GM12878 (cell line): Measurements from ENCODE around the gene TNFRSF8. TPM values are rescaled to one million over a fixed set of nuclear protein-coding genes. Genes with fewer than 3 reads are reported as not detected.

Experiments
- ATAC-seq: fragments of 200-7000 bp; cut with Tn5 transposase; 3 replicates; pipeline ENCODE4 v1.9.1; 2020; ENCODE audit warnings: mild to moderate bottlenecking, moderate library complexity
- BruUV-seq: library from RNA; stranded (reverse); fragments of 400-500 nt; replicated peaks from 2 replicates; lab custom pipeline; 2021; lab: Mats Ljungman, UMichigan
- CTCF ChIA-PET: fragments of 300-600 bp; sonication (Branson Sonifier 250); formaldehyde crosslinking; extraction: SDS; loops from one replicate; lab custom pipeline; 2021; ENCODE audit warnings: inconsistent platforms; lab: Yijun Ruan, JAX
- POLR2A ChIA-PET: fragments of 350-600 bp; formaldehyde crosslinking; extraction: SDS; loops from one replicate; lab custom pipeline; 2021; ENCODE audit warnings: inconsistent platforms; lab: Charles Lee
- RAD21 ChIA-PET: fragments of 300-600 bp; sonication (Branson Sonifier 250); formaldehyde crosslinking; loops from one replicate; lab custom pipeline; 2023; ENCODE audit warnings: antibody characterized with exemption; ENCODE audit not compliant: unreplicated experiment; lab: Charles Lee
- SMC1A ChIA-PET: fragments of 300-600 bp; sonication (Branson Sonifier 250); formaldehyde crosslinking; loops from one replicate; lab custom pipeline; 2023; ENCODE audit not compliant: unreplicated experiment, uncharacterized antibody; lab: Charles Lee
- DNase-seq: peaks from one replicate; pipeline ENCODE4 v3.0.0-alpha.2; 2011; ENCODE audit warnings: low read depth, low spot score
- FAIRE-seq: peaks from 3 replicates; lab custom pipeline; 2011; peaks lifted over from hg19 to GRCh38; lab: Jason Lieb, UNC
- H2AFZ ChIP-seq: 2 replicates; pipeline ENCODE4 v1.6.0; 2011; ENCODE audit warnings: low read depth, low read length, control low read depth; ENCODE audit not compliant: control insufficient read depth
- H3K27ac ChIP-seq: 2 replicates; pipeline ENCODE4 v1.5.1; 2011; ENCODE audit warnings: control low read depth; ENCODE audit not compliant: control insufficient read depth, insufficient read depth
- H3K27me3 ChIP-seq, 2 experiments: replicated peaks in 1 of 2; 2 replicates each; pipeline versions ENCODE4 v1.6.0 to v1.6.1; 2011; ENCODE audit warnings: low read length in 1 of 2; ENCODE audit not compliant: control insufficient read depth in 2 of 2, insufficient read depth in 2 of 2
- H3K36me3 ChIP-seq, 2 experiments: 2 replicates each; pipeline ENCODE4 v1.5.1; 2011; ENCODE audit warnings: low read length in 1 of 2; ENCODE audit not compliant: control insufficient read depth in 2 of 2, insufficient read depth in 2 of 2
- H3K4me1 ChIP-seq: 2 replicates; pipeline ENCODE4 v1.6.1; 2011; ENCODE audit warnings: mild to moderate bottlenecking, low read length, moderate library complexity, mixed read lengths; ENCODE audit not compliant: control insufficient read depth, insufficient read depth
- H3K4me2 ChIP-seq: 2 replicates; pipeline ENCODE4 v1.6.0; 2011; ENCODE audit warnings: control low read depth; ENCODE audit not compliant: control insufficient read depth, insufficient read depth
- H3K4me3 ChIP-seq: fragments of 200-600 bp; sonication (generic); 2 replicates; pipeline ENCODE4 v1.5.1; 2016
- H3K79me2 ChIP-seq: 2 replicates; pipeline ENCODE4 v1.6.0; 2011; ENCODE audit warnings: low read length; ENCODE audit not compliant: control insufficient read depth, insufficient read depth
- H3K9ac ChIP-seq: 2 replicates; pipeline ENCODE4 v1.8.0; 2011; ENCODE audit warnings: low read length, control low read depth, mixed read lengths; ENCODE audit not compliant: control insufficient read depth, insufficient read depth
- H3K9me3 ChIP-seq: replicated peaks from 3 replicates; pipeline ENCODE4 v1.5.1; 2011; ENCODE audit warnings: mild to moderate bottlenecking, low read length; ENCODE audit not compliant: control insufficient read depth, insufficient read depth
- H4K20me1 ChIP-seq: 2 replicates; pipeline ENCODE4 v1.6.0; 2011; ENCODE audit not compliant: control insufficient read depth, insufficient read depth
- BCL11A ChIP-seq: IDR thresholded peaks from 2 replicates; pipeline ENCODE4 v1.6.1; 2011; ENCODE audit warnings: low read depth, low read length
- CHD1 ChIP-seq: IDR thresholded peaks from 2 replicates; pipeline ENCODE4 v1.6.1; 2012; ENCODE audit warnings: low read depth, low read length, improper control_type of control experiment
- DPF2 ChIP-seq: fragments of 450-650 bp; IDR thresholded peaks from 2 replicates; pipeline ENCODE4 v1.6.1; 2017; ENCODE audit warnings: mild to moderate bottlenecking
- IRF3 ChIP-seq: fragments of 450-650 bp; IDR thresholded peaks from 2 replicates; pipeline ENCODE4 v1.6.1; 2014; ENCODE audit warnings: mild to moderate bottlenecking
- POLR2A ChIP-seq: IDR thresholded peaks from 2 replicates; pipeline ENCODE4 v1.6.1; 2011; ENCODE audit warnings: low read depth, mild to moderate bottlenecking, low read length
- RELB ChIP-seq: fragments of 450-650 bp; IDR thresholded peaks from 2 replicates; pipeline ENCODE4 v1.6.1; 2017; ENCODE audit warnings: low read depth, mild to moderate bottlenecking, moderate library complexity
- REST ChIP-seq: IDR thresholded peaks from 2 replicates; pipeline ENCODE4 v1.6.1; 2012; ENCODE audit warnings: mild to moderate bottlenecking, low read depth, low read length
- SKIL ChIP-seq: fragments of 450-650 bp; IDR thresholded peaks from 2 replicates; pipeline ENCODE4 v1.6.1; 2017; ENCODE audit warnings: mild to moderate bottlenecking, low read depth, inconsistent platforms; ENCODE audit not compliant: poor library complexity, severe bottlenecking
- USF1 ChIP-seq: IDR thresholded peaks from 2 replicates; pipeline ENCODE4 v1.6.1; 2011; ENCODE audit warnings: borderline replicate concordance, low read depth, mild to moderate bottlenecking, moderate library complexity, mixed read lengths, low read length; ENCODE audit not compliant: insufficient read depth; ENCODE audit errors: extremely low read length
- WGBS: methylation state at CpG from one replicate; pipeline ENCODE4 v1.1.6; 2016; ENCODE audit warnings: low lambda C conversion rate; ENCODE audit not compliant: insufficient replicate concordance, insufficient coverage; ENCODE audit errors: missing lambda C conversion rate; 5-methylcytosine and 5-hydroxymethylcytosine counted together
- in situ Hi-C: fragments of 300-500 bp; cut with MboI; formaldehyde crosslinking; loops from 9 replicates; pipeline ENCODE4 v1.14.3; 2018; ENCODE audit warnings: mixed read lengths
- intact Hi-C: fragments of 100-400 bp; cut with micrococcal nuclease; formaldehyde crosslinking; loops from one replicate; pipeline ENCODE4 v1.14.2; 2022; ENCODE audit not compliant: unreplicated experiment
- polyA plus RNA-seq, 11 experiments: library from polyadenylated mRNA; depleted of rRNA in 4 of 11; unstranded in 6 of 11; stranded (reverse) in 5 of 11; fragments of >200 nt; fragmentation: Nextera tagmentation in 4 of 11; fragmentation: Illumina TruSeq in 1 of 11; extraction: Ambion mirVana in 4 of 11; extraction: Trizol in 1 of 11; gene quantifications; 1 replicate in 1 of 11; 2 replicates in 10 of 11; pipeline versions ENCODE4 v1.2.1 to v1.2.3, GENCODE V29; 2011 to 2016; ENCODE audit warnings: inconsistent platforms in 2 of 11, missing spikeins in 2 of 11, low read depth in 1 of 11
- total RNA-seq, 4 experiments: library from RNA; depleted of rRNA in 3 of 4; stranded (reverse); fragments of >200 nt in 3 of 4; fragmentation: Illumina TruSeq in 1 of 4; extraction: Trizol in 1 of 4; gene quantifications; 2 replicates each; pipeline versions ENCODE4 v1.2.1 to v1.2.3, GENCODE V29; 2013 to 2021

Gene TNFRSF8
- total and polyA plus RNA-seq, 10 of the 15 experiments (the other 5 are each of a cell fraction or from before 2014, with no cell fraction given): 9.8 to 114 (median 58.8) TPM

- Histone ChIP-seq H3K4me1 (peaks cover 95% of the 10 kb centered on the region), H3K9ac (peak overlapping the region; percentile 79), H3K27me3 (no peaks in the 10 kb centered on the region), H3K27ac (peak overlapping the region; percentile 100), H2AFZ (no peak overlapping the region), H3K4me2 (peak overlapping the region; percentile 90; the same call in 1 of the 2 replicates), H4K20me1 (no peaks in the 10 kb centered on the region), H3K79me2 (peaks cover 14% of the 10 kb centered on the region), H3K36me3 (no peaks in the 10 kb centered on the region), H3K4me3 (peak overlapping the region; percentile 45; the same call in 1 of the 2 replicates), H3K9me3 (peaks cover 2% of the 10 kb centered on the region; the same call in 2 of the 3 replicates)
- CTCF ChIA-PET: interaction anchor here (2.6 to 3.0 kb wide), 3 partner anchors 14 to 26 kb away, joined by 9 to 31 read pairs (median 22); no protein-coding TSS in a partner anchor
- DNase-seq (no peak), FAIRE-seq (no peak), ATAC-seq (peak; percentile 9)
- in situ Hi-C loops: loop anchor here (25.0 kb wide), 1 partner anchor 1659 kb away; the partner anchor contains the start of gene PRDM2
- BruUV-seq: no TSS peak
- RAD21 ChIA-PET: interaction anchor here (1.6 to 9.9 kb wide), 7 partner anchors 8 to 34 kb away, joined by 6 to 167 read pairs (median 24); partner anchors contain the start of genes MIIP and TNFRSF8
- POLR2A ChIA-PET: interaction anchor here (1.3 to 11.1 kb wide), 5 partner anchors 13 to 109 kb away, joined by 4 to 154 read pairs (median 57); partner anchors contain the start of gene TNFRSF8
- WGBS: 38% methylated on average over 14 of the region's 14 CpGs
- SMC1A ChIA-PET: interaction anchor here (2.0 to 14.3 kb wide), 2 partner anchors 15 to 26 kb away, joined by 38 to 209 read pairs; partner anchors contain the start of gene TNFRSF8
- intact Hi-C loops: loop anchor here (1.0 to 5.0 kb wide), 4 partner anchors 7 to 144 kb away; no protein-coding TSS in a partner anchor
- TF ChIP-seq USF1 (no peak), REST (no peak), POLR2A (no peak), RELB (no peak), CHD1 (no peak), DPF2 (no peak), SKIL (no peak), BCL11A (no peak), IRF3 (no peak)
Measured at GRCh38 chr1:12052997-12053686, 10.0 kb upstream of the TNFRSF8 start.
